ENCODE data around the gene CLTRN.
"Not testable (repeated sequence)": the region's sequence is repeated elsewhere in the genome, so short reads cannot be mapped to it uniquely, and the experiment has no call there.

Gene CLTRN, protein sequence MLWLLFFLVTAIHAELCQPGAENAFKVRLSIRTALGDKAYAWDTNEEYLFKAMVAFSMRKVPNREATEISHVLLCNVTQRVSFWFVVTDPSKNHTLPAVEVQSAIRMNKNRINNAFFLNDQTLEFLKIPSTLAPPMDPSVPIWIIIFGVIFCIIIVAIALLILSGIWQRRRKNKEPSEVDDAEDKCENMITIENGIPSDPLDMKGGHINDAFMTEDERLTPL

DNA sequence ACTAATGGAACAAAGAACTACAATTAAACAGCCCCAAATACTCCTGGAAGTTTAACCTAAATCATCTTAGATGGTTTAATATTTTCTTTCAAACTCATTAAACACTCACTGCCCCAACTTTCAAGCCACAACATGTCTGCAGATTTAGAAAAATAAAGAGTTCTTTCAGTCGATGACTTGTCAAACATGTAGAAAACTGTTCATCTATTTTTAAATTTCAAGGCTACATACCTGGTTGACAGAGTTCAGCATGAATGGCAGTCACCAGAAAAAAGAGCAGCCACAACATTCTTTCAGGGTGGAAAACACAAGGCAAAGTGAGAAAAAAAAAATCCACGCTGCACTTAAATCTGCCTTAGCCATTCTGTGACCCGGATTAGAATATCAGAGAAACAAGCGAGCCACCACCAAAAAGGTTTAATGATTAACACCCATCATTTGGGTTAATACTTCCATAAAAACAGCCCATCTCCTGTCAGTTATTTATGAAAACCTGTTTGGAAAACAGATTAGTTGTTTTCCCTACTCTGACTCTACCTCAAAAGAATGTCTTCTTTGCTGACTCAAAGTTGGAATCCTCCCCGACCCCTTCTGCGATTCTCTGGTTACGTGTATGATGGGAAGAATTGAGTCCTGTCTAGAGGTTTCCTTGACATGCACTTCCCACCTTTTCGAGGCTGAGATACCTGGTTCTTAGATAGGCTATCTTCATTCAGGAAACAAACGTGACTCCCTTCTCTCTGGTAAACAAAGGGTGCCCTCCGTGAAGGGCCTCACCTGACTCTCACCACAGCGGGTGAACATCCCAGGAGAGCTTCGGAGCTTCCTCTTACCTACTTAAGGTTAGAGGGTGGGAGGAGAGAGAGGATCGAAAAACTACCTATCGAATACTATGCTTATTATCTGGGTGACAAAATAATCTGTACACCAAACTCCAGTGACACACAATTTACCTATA is at the start of gene CLTRN:
TSS of gene CLTRN (minus strand) at position 319 of the 958 bp plus-strand sequence. CDS start at position 289, 30 bp downstream.
- DNase-seq, result no peak

- DNase-seq, result not testable (repeated sequence)
Measured at GRCh38 chrX:15704273-15704672, 39.7 kb upstream of the CLTRN start.

DNA sequence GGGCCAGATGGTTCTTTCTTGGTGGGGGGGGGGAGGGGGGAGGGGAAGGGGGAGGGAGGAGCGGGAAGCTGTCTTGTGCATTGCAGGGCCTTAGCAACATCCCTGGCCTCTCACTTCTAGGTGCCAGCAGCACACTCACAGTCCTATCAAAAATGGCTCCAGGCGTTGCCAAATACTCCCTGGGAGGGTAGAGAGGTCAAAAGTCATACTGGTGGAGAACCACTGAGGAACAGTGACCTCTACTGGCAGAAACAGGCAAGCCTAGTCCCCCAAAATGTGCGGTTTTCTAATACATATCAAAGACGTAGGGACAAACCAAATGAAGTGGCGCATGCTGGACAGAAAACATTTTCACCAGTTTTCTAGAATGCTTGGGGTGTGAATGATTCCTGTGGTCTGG is 39.2 kb upstream of the CLTRN start:
- DNase-seq, result not testable (repeated sequence)

- no peak for DNase-seq
Measured at GRCh38 chrX:15702488-15703371, 38.1 kb upstream of the CLTRN start.

DNA sequence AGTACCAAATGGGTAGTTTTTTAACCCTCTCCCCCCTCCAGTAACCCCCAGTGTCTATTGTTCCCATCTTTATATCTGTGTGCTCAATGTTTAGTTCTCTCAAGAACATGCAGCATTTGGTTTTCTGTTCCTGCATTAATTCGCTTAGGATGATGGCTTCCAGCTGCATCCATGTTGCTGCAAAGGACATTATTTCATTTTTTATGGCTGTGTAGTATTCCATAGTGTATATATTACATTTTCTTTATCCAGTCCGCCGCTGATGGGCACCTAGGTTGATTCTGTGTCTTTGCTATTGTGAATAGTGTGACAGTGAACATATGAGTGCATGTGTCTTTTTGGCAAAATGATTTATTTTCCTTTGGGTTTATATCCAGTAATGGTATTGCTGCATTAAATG is 31.9 kb upstream of the CLTRN start:
- no peak for DNase-seq

GRCh38 chrX:15694941-15695451 is 30.4 kb upstream of the CLTRN start:
- DNase-seq, result no peak

DNA sequence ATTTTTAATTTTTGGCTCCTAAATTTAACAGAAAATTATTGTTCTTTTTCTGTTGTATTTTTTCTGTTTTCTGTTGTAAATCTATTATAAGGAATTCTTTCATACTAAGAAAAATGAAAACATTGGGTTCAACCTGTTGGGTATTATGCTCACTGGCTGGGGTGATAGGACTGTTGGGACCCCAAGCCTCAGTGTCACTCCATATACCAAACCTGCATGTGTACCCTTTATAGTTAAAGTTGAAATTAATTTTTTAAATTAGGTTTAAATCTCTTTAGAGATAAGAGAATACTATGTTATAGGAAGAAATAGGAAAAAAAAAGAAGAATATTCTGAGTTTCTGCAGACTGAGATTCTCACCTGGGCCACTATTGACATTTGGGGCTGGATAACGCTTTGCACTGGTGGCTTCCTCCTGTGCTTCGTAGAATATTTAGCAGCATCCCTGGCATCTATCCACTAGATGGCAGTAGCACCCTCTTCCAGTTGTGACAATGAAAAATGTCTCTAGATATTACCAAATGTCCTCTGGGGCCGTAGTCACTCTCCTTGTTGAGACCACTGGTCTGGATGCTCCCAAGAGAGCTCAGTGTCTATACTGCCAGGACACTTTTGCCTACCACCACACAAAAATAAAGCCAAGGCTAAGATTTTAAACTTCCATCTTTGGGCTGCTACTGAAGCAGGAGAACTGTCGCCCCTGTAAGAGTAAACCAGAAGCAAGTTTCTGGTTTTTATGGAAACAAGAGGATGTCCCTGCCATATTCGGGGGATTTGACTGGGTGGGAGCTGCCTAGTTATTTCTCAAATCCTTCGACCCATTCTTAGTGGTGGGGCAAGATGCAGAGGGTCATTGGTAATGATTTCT is 22.4 kb upstream of the CLTRN start:
- DNase-seq, result peak; percentile 70 to 74 (median 71)

- no peak for DNase-seq
Measured at GRCh38 chrX:15683193-15683592, 18.6 kb upstream of the CLTRN start.

DNA sequence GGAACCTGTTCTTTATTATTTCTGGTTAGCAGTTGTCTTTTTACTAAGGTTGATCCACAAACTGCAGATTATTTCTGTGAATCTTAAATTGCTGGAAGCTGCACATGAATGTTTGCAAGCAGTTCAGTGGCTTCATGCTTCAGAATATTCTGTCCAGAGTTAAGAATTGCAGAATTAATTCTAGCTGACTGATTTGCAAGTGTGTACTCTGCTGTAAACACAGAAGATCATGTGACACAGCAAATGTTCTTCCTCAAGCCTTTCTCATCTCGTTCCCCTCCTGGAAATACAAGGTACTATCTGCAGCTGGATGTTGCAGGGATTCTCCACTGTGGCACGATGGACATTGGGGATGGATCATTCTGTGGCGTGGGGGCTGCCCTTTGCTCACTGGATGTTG is 16.8 kb upstream of the CLTRN start:
- no peak for DNase-seq

GRCh38 chrX:15680401-15680800 is 15.8 kb upstream of the CLTRN start:
- DNase-seq, result no peak

DNA sequence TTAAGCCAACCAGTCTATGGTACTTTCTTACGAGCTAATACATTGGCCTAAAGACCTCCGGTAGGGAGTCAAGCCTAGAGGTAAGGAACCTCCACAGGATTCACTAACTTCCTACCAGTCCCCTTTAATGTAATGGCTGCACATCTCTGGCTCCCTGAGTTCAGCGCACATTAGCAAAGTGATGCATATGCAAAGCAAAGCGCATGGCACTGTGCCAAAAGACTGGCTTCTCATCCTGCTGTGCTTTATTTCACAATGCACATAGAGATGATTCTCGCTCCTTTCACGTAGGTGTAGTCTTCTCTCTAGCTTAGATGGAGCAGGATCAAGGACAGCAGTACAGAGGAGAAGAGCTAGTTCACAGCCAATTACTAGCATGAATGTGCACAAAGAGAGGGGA is 14.6 kb upstream of the CLTRN start:
- DNase-seq, result no peak

DNA sequence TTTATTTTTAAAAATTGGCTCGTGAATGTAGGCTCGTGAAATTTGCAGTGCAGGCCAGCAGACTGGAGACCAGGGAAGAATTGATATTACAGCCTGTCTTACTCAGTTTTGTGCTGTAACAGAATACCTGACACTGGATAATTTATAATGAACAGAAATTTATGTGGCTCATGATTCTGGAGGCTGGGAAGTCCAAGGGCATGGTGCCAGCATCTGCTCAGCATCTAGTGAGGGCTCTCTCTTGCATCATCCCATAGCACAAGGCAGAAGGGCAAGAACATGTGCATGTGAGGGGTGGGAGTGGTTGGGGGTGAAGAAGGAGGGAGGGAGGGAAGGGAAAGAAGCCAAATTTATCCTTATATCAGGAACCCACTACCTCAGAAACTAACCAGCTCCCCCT is 13.7 kb upstream of the CLTRN start:
- no peak for DNase-seq

DNA sequence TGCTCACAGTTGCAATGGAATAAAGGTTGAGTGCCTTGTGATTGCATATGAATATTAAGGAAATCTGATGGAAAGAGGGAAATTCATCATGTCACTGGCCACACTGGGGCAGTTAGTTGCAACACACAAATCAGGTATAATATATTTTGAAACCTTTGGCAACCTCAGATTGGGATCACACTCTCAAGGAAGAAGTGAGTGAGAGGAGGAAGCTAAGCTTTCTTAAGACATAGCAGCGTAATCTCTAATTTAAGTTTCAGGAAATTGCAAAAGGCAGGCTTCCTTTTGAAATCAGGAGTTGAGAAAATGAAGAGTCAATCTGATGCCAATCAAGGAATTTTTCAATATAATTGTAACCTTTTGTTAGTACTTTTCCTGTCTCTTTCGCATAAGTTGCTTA is 12.3 kb upstream of the CLTRN start:
- peak; percentile 35 to 62 (median 45) for DNase-seq

DNA sequence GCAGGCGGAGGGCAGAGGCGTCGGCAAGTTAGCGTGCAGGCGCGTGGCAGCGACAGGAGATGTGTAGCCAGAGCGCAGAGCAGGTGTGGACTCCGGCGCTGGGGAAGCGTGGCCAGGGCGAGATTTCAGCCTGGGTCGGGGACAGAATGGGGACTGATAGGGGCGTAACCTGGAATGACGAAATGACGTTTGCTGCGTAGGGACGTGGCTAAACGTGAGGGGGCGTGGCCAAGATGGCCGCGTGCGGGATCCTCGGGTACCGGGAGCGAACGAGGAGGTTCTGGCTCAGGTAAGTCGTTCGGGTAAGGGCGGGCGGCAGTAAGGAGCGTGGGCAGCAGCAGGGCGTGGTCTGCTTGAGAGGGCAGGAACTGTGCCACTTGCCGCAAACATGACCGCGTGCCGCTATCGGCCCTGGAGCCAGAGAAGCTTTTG is 10.9 kb upstream of the CLTRN start:
- peak; percentile 77 to 84 (median 78) for DNase-seq

- peak; percentile 93 to 96 (median 96) for DNase-seq
Measured at GRCh38 chrX:15674841-15675489, 10.4 kb upstream of the CLTRN start.

GRCh38 chrX:15674514-15674840 is 9.9 kb upstream of the CLTRN start:
- DNase-seq, result no peak

DNA sequence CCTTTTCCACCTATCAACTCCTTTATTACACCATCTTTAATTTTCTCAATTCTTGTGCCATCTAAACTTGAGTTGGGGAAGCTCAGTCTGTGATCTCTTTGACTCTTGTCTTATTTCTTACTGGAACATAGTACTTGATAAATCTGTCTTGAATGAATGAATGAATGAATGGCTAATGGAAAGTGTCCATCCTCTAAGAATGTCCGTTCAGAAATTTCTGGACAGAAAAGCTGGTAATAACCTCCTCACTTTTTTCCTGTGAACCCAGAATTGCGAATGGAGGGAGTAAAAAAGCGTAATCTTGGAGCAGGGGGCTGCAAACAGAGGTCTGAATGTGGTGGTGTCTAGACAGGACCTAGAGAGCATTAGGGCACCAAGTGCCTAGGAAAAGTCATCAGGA is 9.4 kb upstream of the CLTRN start:
- DNase-seq, result no peak

DNA sequence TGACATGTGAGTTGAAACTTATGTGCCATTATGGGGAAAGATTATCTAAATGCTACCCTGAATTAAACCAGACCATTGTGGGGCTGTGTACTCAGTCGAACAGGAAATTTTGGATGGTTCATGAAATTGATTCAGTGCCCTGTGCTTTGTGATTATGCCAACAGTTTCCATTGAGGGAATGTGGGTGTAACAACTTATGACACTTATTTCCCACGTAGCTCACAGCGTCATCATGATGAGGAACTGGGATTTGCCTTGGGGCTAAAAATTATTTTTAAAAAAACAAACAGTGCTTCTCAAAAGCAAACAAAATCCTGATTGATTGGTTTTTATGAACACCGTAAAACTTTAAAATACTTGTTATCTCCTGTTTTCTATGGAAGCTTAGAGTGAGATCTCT is 8.3 kb upstream of the CLTRN start:
- peak; percentile 56 to 80 (median 71) for DNase-seq

DNA sequence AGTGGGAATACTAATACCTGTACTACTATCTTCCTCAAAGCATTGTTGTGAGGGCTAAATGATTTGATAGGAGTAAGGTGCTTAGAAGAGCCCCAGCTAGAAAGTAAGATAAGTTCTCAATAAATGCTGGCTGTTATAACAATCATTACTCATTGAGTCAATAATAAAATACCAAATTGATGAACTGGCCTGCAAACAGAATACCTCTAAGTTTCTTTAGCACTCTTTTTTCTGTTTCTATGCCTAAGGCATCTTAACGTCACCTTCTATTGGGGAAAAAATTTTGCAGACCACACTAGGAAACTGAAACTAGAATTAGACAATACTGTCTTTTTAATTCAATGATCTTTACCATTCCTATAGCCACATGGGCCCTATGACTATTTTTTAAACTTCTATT is 1.2 kb downstream of the CLTRN start:
- DNase-seq, result no peak

DNA sequence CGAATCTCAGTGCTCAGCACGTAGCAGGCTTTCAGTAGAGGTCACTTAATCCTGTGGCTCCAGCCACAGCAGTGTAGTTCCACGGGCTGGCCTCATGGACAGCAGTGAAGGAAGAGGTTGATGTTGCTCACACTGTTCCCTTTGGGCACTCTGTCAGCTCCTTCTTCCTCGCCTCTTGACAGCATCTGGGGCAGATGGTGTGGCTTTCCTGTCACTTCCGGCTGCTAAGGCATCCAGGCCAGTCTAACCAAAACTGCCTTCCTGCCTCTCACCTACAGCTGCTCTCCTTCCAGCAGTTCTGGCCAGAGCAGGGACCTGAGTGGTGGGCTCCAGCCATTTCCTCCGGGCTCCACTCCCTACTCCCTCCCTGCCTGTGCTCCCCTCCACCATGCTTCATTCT is 9.8 kb downstream of the CLTRN start:
- not testable (repeated sequence) for DNase-seq

GRCh38 chrX:15653961-15654360 is 10.6 kb downstream of the CLTRN start:
- no peak for DNase-seq

Measured in suppressor macrophage treated with lipopolysaccharide for 1 hour (primary cell).